ENCODE measurements around the gene ZMYND12.

The ZMYND12 gene

GRCh38 chr1:42442662-42443061, 13.2 kb downstream of the ZMYND12 start:
- Histone ChIP-seq H3K4me3 (ENCODE audit: extremely low read depth, insufficient read depth, low read length, poor library complexity, severe bottlenecking) (no peak overlapping the region), H3K4me1 (ENCODE audit: control insufficient read depth, insufficient read depth, low read length, poor library complexity, severe bottlenecking) (no peaks in the 10 kb centered on the region), H3K27ac (ENCODE audit: low read depth, low read length, severe bottlenecking) (no peak overlapping the region), H3K9me3 (ENCODE audit: control insufficient read depth, low read length) (no peaks in the 10 kb centered on the region), H3K36me3 (ENCODE audit: control insufficient read depth, insufficient read depth, low read length) (no peaks in the 10 kb centered on the region)
- 83 to 90% methylated on average over 1 of the region's 2 CpGs for WGBS, 2 experiments (ENCODE audit: insufficient coverage in 2 of 2)

GRCh38 chr1:42439940-42440339, 15.9 kb downstream of the ZMYND12 start:
- Histone ChIP-seq H3K9me3 (ENCODE audit: control insufficient read depth, low read length) (no peaks in the 10 kb centered on the region), H3K4me1 (ENCODE audit: control insufficient read depth, insufficient read depth, low read length, poor library complexity, severe bottlenecking) (no peaks in the 10 kb centered on the region), H3K4me3 (ENCODE audit: extremely low read depth, insufficient read depth, low read length, poor library complexity, severe bottlenecking) (no peak overlapping the region), H3K36me3 (ENCODE audit: control insufficient read depth, insufficient read depth, low read length) (no peaks in the 10 kb centered on the region), H3K27ac (ENCODE audit: low read depth, low read length, severe bottlenecking) (no peak overlapping the region)
- WGBS, 2 experiments (ENCODE audit: insufficient coverage in 2 of 2): 60 to 90% methylated on average over 1 to 2 of the region's 2 CpGs

GRCh38 chr1:42434340-42434739, 21.5 kb downstream of the ZMYND12 start:
- no peaks in the 10 kb centered on the region for H3K9me3 ChIP-seq (ENCODE audit: control insufficient read depth, low read length)
- no peak overlapping the region for H3K4me3 ChIP-seq (ENCODE audit: extremely low read depth, insufficient read depth, low read length, poor library complexity, severe bottlenecking)
- 88 to 100% methylated on average over 3 to 4 of the region's 4 CpGs for WGBS, 2 experiments (ENCODE audit: insufficient coverage in 2 of 2)
- no peak overlapping the region for H3K27ac ChIP-seq (ENCODE audit: low read depth, low read length, severe bottlenecking)
- H3K36me3 ChIP-seq (ENCODE audit: control insufficient read depth, insufficient read depth, low read length): no peaks in the 10 kb centered on the region
- H3K4me1 ChIP-seq (ENCODE audit: control insufficient read depth, insufficient read depth, low read length, poor library complexity, severe bottlenecking): peaks cover 5% of the 10 kb centered on the region

GRCh38 chr1:42433369-42433768, 22.5 kb downstream of the ZMYND12 start:
- WGBS, 2 experiments (ENCODE audit: insufficient coverage in 2 of 2): 93 to 94% methylated on average over 5 of the region's 6 CpGs
- Histone ChIP-seq H3K27ac (ENCODE audit: low read depth, low read length, severe bottlenecking) (no peak overlapping the region), H3K36me3 (ENCODE audit: control insufficient read depth, insufficient read depth, low read length) (no peaks in the 10 kb centered on the region), H3K4me1 (ENCODE audit: control insufficient read depth, insufficient read depth, low read length, poor library complexity, severe bottlenecking) (peaks cover 5% of the 10 kb centered on the region), H3K9me3 (ENCODE audit: control insufficient read depth, low read length) (no peaks in the 10 kb centered on the region), H3K4me3 (ENCODE audit: extremely low read depth, insufficient read depth, low read length, poor library complexity, severe bottlenecking) (no peak overlapping the region)

- H3K4me1 ChIP-seq (ENCODE audit: control insufficient read depth, insufficient read depth, low read length, poor library complexity, severe bottlenecking): peaks cover 5% of the 10 kb centered on the region
- H3K27ac ChIP-seq (ENCODE audit: low read depth, low read length, severe bottlenecking): no peak overlapping the region
- no peak overlapping the region for H3K4me3 ChIP-seq (ENCODE audit: extremely low read depth, insufficient read depth, low read length, poor library complexity, severe bottlenecking)
- no peaks in the 10 kb centered on the region for H3K9me3 ChIP-seq (ENCODE audit: control insufficient read depth, low read length)
- WGBS, 2 experiments (ENCODE audit: insufficient coverage in 2 of 2): 92 to 100% methylated on average over 2 to 3 of the region's 4 CpGs
- no peaks in the 10 kb centered on the region for H3K36me3 ChIP-seq (ENCODE audit: control insufficient read depth, insufficient read depth, low read length)
Observed at GRCh38 chr1:42432714-42433113, 23.1 kb downstream of the ZMYND12 start.

- Histone ChIP-seq H3K4me1 (ENCODE audit: control insufficient read depth, insufficient read depth, low read length, poor library complexity, severe bottlenecking) (peaks cover 10% of the 10 kb centered on the region), H3K36me3 (ENCODE audit: control insufficient read depth, insufficient read depth, low read length) (no peaks in the 10 kb centered on the region), H3K9me3 (ENCODE audit: control insufficient read depth, low read length) (no peaks in the 10 kb centered on the region), H3K27ac (ENCODE audit: low read depth, low read length, severe bottlenecking) (no peak overlapping the region), H3K4me3 (ENCODE audit: extremely low read depth, insufficient read depth, low read length, poor library complexity, severe bottlenecking) (no peak overlapping the region)
- 88 to 100% methylated on average over 1 of the region's 3 CpGs for WGBS, 2 experiments (ENCODE audit: insufficient coverage in 2 of 2)
Observed at GRCh38 chr1:42431514-42431913, 24.3 kb downstream of the ZMYND12 start.

- H3K4me3 ChIP-seq (ENCODE audit: extremely low read depth, insufficient read depth, low read length, poor library complexity, severe bottlenecking): no peak overlapping the region
- H3K9me3 ChIP-seq (ENCODE audit: control insufficient read depth, low read length): no peaks in the 10 kb centered on the region
- no peak overlapping the region for H3K27ac ChIP-seq (ENCODE audit: low read depth, low read length, severe bottlenecking)
- H3K4me1 ChIP-seq (ENCODE audit: control insufficient read depth, insufficient read depth, low read length, poor library complexity, severe bottlenecking): peaks cover 10% of the 10 kb centered on the region
- no peaks in the 10 kb centered on the region for H3K36me3 ChIP-seq (ENCODE audit: control insufficient read depth, insufficient read depth, low read length)
- WGBS, 2 experiments (ENCODE audit: insufficient coverage in 2 of 2): 75 to 86% methylated on average over 1 of the region's 3 CpGs
Observed at GRCh38 chr1:42430286-42431135, 25.3 kb downstream of the ZMYND12 start.

GRCh38 chr1:42429603-42430002, 26.2 kb downstream of the ZMYND12 start:
- H3K27ac ChIP-seq (ENCODE audit: low read depth, low read length, severe bottlenecking): no peak overlapping the region
- 100% methylated on average over 1 of the region's 1 CpG for WGBS, 2 experiments (ENCODE audit: insufficient coverage in 2 of 2)
- H3K9me3 ChIP-seq (ENCODE audit: control insufficient read depth, low read length): no peaks in the 10 kb centered on the region
- peaks cover 10% of the 10 kb centered on the region for H3K4me1 ChIP-seq (ENCODE audit: control insufficient read depth, insufficient read depth, low read length, poor library complexity, severe bottlenecking)
- no peaks in the 10 kb centered on the region for H3K36me3 ChIP-seq (ENCODE audit: control insufficient read depth, insufficient read depth, low read length)
- H3K4me3 ChIP-seq (ENCODE audit: extremely low read depth, insufficient read depth, low read length, poor library complexity, severe bottlenecking): no peak overlapping the region

- H3K4me1 ChIP-seq (ENCODE audit: control insufficient read depth, insufficient read depth, low read length, poor library complexity, severe bottlenecking): peaks cover 5% of the 10 kb centered on the region
- WGBS, 2 experiments (ENCODE audit: insufficient coverage in 2 of 2): 60 to 92% methylated on average over 1 to 2 of the region's 4 CpGs
- no peak overlapping the region for H3K4me3 ChIP-seq (ENCODE audit: extremely low read depth, insufficient read depth, low read length, poor library complexity, severe bottlenecking)
- no peaks in the 10 kb centered on the region for H3K36me3 ChIP-seq (ENCODE audit: control insufficient read depth, insufficient read depth, low read length)
- no peak overlapping the region for H3K27ac ChIP-seq (ENCODE audit: low read depth, low read length, severe bottlenecking)
- no peaks in the 10 kb centered on the region for H3K9me3 ChIP-seq (ENCODE audit: control insufficient read depth, low read length)
Observed at GRCh38 chr1:42427240-42427639, 28.6 kb downstream of the ZMYND12 start.

- no peak overlapping the region for H3K4me3 ChIP-seq (ENCODE audit: extremely low read depth, insufficient read depth, low read length, poor library complexity, severe bottlenecking)
- no peaks in the 10 kb centered on the region for H3K9me3 ChIP-seq (ENCODE audit: control insufficient read depth, low read length)
- WGBS, 2 experiments (ENCODE audit: insufficient coverage in 2 of 2): 92 to 94% methylated on average over 2 to 3 of the region's 4 CpGs
- no peaks in the 10 kb centered on the region for H3K36me3 ChIP-seq (ENCODE audit: control insufficient read depth, insufficient read depth, low read length)
- peaks cover 5% of the 10 kb centered on the region for H3K4me1 ChIP-seq (ENCODE audit: control insufficient read depth, insufficient read depth, low read length, poor library complexity, severe bottlenecking)
- no peak overlapping the region for H3K27ac ChIP-seq (ENCODE audit: low read depth, low read length, severe bottlenecking)
Observed at GRCh38 chr1:42424201-42424600, 31.6 kb downstream of the ZMYND12 start.

GRCh38 chr1:42423681-42424080, 32.1 kb downstream of the ZMYND12 start:
- 93% methylated on average over 3 of the region's 3 CpGs for WGBS, 2 experiments (ENCODE audit: insufficient coverage in 2 of 2)
- Histone ChIP-seq H3K4me1 (ENCODE audit: control insufficient read depth, insufficient read depth, low read length, poor library complexity, severe bottlenecking) (peaks cover 5% of the 10 kb centered on the region), H3K36me3 (ENCODE audit: control insufficient read depth, insufficient read depth, low read length) (no peaks in the 10 kb centered on the region), H3K4me3 (ENCODE audit: extremely low read depth, insufficient read depth, low read length, poor library complexity, severe bottlenecking) (no peak overlapping the region), H3K27ac (ENCODE audit: low read depth, low read length, severe bottlenecking) (no peak overlapping the region), H3K9me3 (ENCODE audit: control insufficient read depth, low read length) (no peaks in the 10 kb centered on the region)

All from mesodermal cell (in vitro differentiated cells).